ENCODE results near the gene ROR1.

ROR1 gene

DNA sequence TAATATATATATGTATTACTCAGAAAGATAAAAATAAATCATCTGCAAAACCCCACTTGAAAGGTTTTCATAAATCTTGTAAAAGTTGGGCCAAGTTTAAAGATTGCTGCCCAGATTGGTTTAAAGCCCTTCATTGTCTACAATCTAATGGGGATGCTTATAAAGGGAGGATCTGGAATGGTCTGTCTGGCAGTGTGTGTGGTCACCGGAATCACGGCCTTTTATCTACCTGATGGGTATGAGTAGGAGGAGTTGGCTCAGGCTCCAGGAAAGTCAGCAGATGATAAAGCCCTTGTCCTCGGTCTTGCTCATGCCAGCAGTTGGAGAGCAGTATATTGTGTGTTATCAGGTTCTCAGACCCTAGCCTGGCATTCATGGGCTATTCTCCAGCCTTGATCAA is 197.7 kb downstream of the ROR1 start:
- no peaks in the 10 kb centered on the region for H3K36me3 ChIP-seq (ENCODE audit: control insufficient read depth, insufficient read depth, low read length)
- H3K4me3 ChIP-seq (replicated peaks; ENCODE audit: low read depth, low read length) = no peak overlapping the region
- no peaks in the 10 kb centered on the region for H3K27me3 ChIP-seq (replicated peaks; ENCODE audit: control insufficient read depth, insufficient read depth, low read length)
- TF ChIP-seq, protein P1, sequence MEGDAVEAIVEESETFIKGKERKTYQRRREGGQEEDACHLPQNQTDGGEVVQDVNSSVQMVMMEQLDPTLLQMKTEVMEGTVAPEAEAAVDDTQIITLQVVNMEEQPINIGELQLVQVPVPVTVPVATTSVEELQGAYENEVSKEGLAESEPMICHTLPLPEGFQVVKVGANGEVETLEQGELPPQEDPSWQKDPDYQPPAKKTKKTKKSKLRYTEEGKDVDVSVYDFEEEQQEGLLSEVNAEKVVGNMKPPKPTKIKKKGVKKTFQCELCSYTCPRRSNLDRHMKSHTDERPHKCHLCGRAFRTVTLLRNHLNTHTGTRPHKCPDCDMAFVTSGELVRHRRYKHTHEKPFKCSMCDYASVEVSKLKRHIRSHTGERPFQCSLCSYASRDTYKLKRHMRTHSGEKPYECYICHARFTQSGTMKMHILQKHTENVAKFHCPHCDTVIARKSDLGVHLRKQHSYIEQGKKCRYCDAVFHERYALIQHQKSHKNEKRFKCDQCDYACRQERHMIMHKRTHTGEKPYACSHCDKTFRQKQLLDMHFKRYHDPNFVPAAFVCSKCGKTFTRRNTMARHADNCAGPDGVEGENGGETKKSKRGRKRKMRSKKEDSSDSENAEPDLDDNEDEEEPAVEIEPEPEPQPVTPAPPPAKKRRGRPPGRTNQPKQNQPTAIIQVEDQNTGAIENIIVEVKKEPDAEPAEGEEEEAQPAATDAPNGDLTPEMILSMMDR (IDR thresholded peaks at IDR 0.05; ENCODE audit: insufficient read depth, low read length, poor library complexity, severe bottlenecking) = no peak
- no peak for DNase-seq (ENCODE audit: extremely low read depth, insufficient read length)

DNA sequence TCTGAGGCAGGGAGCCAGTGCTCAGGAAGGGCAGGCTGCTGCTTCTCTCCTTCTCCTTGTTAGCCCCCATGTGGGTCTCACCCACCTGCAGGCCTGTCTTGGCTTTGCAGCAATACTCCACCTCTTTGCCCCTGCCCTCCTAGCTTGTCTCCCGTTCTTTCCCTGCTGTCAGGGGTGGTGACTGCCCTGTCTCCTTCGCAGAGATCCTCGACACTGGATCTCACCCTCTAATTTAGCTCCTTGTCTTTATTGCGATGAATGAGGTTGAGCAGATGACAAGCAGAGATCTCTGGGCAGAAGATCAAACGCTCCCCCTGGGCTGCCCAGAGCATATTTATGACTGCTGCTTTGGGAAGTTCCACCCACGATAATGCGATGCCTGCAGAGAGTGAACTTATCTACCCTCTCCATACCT is 199.2 kb downstream of the ROR1 start:
- no peak for DNase-seq (ENCODE audit: extremely low read depth, insufficient read length)
- TF ChIP-seq, protein P1 (IDR thresholded peaks at IDR 0.05; ENCODE audit: insufficient read depth, low read length, poor library complexity, severe bottlenecking) = no peak
- Histone ChIP-seq H3K36me3 (ENCODE audit: control insufficient read depth, insufficient read depth, low read length) (no peaks in the 10 kb centered on the region), H3K4me3 (replicated peaks; ENCODE audit: low read depth, low read length) (no peak overlapping the region), H3K27me3 (replicated peaks; ENCODE audit: control insufficient read depth, insufficient read depth, low read length) (no peaks in the 10 kb centered on the region)

DNA sequence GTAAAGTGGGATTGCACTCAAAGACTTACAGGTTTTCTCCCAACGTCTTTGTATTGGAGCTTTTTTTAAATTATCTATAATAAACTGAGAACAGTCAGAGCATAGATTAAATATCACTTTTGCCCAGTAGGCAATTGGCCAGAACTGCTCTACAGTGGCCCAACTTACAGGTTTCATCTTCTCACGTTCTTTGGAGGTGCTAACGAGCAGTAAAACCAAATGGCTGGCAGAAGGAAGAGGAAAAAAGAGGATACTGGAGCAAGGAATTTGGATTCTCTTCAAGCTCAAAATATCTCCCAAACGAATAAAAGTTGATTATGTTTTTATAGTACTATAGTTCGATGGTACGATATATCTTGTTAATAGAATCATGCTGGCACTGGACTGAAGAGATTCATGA is 201.1 kb downstream of the ROR1 start:
- no peak for DNase-seq (ENCODE audit: extremely low read depth, insufficient read length)
- no peaks in the 10 kb centered on the region for H3K27me3 ChIP-seq (replicated peaks; ENCODE audit: control insufficient read depth, insufficient read depth, low read length)
- TF ChIP-seq, protein P1 (IDR thresholded peaks at IDR 0.05; ENCODE audit: insufficient read depth, low read length, poor library complexity, severe bottlenecking) = no peak
- no peaks in the 10 kb centered on the region for H3K36me3 ChIP-seq (ENCODE audit: control insufficient read depth, insufficient read depth, low read length)
- H3K4me3 ChIP-seq (replicated peaks; ENCODE audit: low read depth, low read length) = no peak overlapping the region

DNA sequence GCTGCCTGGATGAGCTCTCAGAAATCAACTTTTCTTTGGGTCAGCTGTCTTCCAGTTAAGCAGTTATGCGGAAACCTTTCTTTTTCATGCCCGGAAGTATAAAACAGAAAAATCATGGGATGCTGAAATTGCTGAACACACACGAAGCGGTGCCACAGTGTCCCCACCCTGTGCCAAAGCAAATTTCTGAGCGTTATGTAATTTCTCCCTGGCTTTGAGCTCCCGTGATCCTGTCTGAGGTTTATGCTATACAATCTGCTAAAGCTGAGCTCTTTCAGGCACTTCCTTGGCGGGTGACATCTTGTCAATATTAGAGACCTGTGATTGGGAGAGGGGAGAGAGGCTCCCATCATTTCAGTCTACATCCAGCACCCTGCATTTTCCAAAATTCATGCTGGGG is 201.7 kb downstream of the ROR1 start:
- no peak overlapping the region for H3K4me3 ChIP-seq (replicated peaks; ENCODE audit: low read depth, low read length)
- TF ChIP-seq, protein P1 (IDR thresholded peaks at IDR 0.05; ENCODE audit: insufficient read depth, low read length, poor library complexity, severe bottlenecking) = no peak
- no peak for DNase-seq (ENCODE audit: extremely low read depth, insufficient read length)
- H3K36me3 ChIP-seq (ENCODE audit: control insufficient read depth, insufficient read depth, low read length) = no peaks in the 10 kb centered on the region
- no peaks in the 10 kb centered on the region for H3K27me3 ChIP-seq (replicated peaks; ENCODE audit: control insufficient read depth, insufficient read depth, low read length)

DNA sequence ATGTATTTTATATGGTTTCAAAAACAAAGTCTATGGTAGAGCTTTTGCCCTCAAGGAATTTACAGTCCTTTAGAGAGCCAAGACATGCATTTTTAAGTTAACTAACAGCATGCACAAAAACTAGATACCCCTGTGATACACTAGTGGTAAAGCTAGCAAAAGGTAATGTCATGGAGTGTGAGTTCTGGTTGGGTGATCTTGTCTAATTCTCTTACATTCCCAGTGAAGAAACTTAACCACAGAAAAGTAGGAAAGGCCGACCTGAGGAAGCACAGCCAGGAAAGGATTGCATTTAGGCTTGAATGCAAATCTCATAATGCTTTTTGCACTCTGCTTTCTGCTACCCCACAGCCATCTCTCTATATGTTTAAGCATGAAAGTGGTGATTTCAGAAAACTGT is 202.2 kb downstream of the ROR1 start:
- DNase-seq (ENCODE audit: extremely low read depth, insufficient read length) = no peak
- Histone ChIP-seq H3K27me3 (replicated peaks; ENCODE audit: control insufficient read depth, insufficient read depth, low read length) (no peaks in the 10 kb centered on the region), H3K36me3 (ENCODE audit: control insufficient read depth, insufficient read depth, low read length) (no peaks in the 10 kb centered on the region), H3K4me3 (replicated peaks; ENCODE audit: low read depth, low read length) (no peak overlapping the region)
- TF ChIP-seq, protein P1 (IDR thresholded peaks at IDR 0.05; ENCODE audit: insufficient read depth, low read length, poor library complexity, severe bottlenecking) = no peak

DNA sequence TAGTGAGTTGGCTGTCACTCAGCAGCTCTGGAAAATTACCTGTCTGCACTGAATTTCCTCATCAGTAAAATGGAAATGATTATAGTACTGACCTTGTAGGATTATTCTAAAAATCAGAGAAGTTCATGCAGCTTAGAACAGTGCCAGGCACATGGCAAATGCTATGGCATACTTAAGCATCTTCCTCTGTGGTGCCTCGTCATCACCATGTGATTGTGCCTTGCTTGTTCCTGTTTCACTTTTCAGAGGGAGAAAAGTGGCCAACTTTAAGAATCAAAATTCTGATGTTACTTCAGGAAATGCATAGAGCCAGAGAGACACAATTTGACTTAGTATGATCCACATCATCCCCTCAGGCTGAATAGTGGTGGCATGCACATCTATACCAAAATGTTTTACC is 203.6 kb downstream of the ROR1 start:
- no peak for DNase-seq (ENCODE audit: extremely low read depth, insufficient read length)
- H3K36me3 ChIP-seq (ENCODE audit: control insufficient read depth, insufficient read depth, low read length) = no peaks in the 10 kb centered on the region
- H3K27me3 ChIP-seq (replicated peaks; ENCODE audit: control insufficient read depth, insufficient read depth, low read length) = no peaks in the 10 kb centered on the region
- TF ChIP-seq, protein P1 (IDR thresholded peaks at IDR 0.05; ENCODE audit: insufficient read depth, low read length, poor library complexity, severe bottlenecking) = no peak
- H3K4me3 ChIP-seq (replicated peaks; ENCODE audit: low read depth, low read length) = no peak overlapping the region

All from GM06990 (cell line).